Skeletal muscle tissue (tissue), 4 donors: ENCODE measurements around the gene FIGLA. TPM values are rescaled to one million over a fixed set of nuclear protein-coding genes. Genes with fewer than 3 reads are reported as not detected.

Experiments used
- H3K27ac ChIP-seq: one replicate; pipeline ENCODE4 v1.7.0; 2013; ENCODE audit warnings: mild to moderate bottlenecking, low read depth, low read length, inconsistent platforms
- H3K27me3 ChIP-seq, 3 donors: one replicate each; pipeline ENCODE4 v1.7.0; 2013; ENCODE audit warnings: low read length in 3 of 3; ENCODE audit not compliant: control insufficient read depth in 3 of 3, insufficient read depth in 3 of 3
- H3K36me3 ChIP-seq, 3 donors: one replicate each; pipeline ENCODE4 v1.7.0; 2013; ENCODE audit warnings: low read length in 3 of 3; ENCODE audit not compliant: control insufficient read depth in 3 of 3, insufficient read depth in 3 of 3
- H3K4me1 ChIP-seq, 3 donors: one replicate each; pipeline ENCODE4 v1.7.0; 2013; ENCODE audit warnings: low read length in 3 of 3, mild to moderate bottlenecking in 3 of 3; ENCODE audit not compliant: control insufficient read depth in 3 of 3, insufficient read depth in 3 of 3
- H3K4me3 ChIP-seq, 3 donors: one replicate each; pipeline ENCODE4 v1.7.0; 2013; ENCODE audit warnings: low read length in 3 of 3
- H3K9ac ChIP-seq, 3 donors: one replicate each; pipeline ENCODE4 v1.7.0; 2013; ENCODE audit warnings: low read length in 3 of 3, mild to moderate bottlenecking in 3 of 3, moderate library complexity in 2 of 3, low read depth in 1 of 3
- H3K9me3 ChIP-seq, 3 donors: one replicate each; pipeline ENCODE4 v1.7.0; 2013; ENCODE audit warnings: low read length in 3 of 3; ENCODE audit not compliant: control insufficient read depth in 3 of 3
- total RNA-seq: library from RNA; depleted of rRNA; stranded (reverse); fragments of >200 nt; gene quantifications from one replicate; pipeline ENCODE4 v1.2.3, GENCODE V29; 2014
- donor health status: Osteomylitis.

Gene FIGLA
- total RNA-seq, 1 donor from 2014 or later = not detected

- Histone ChIP-seq H3K36me3 (no peaks in the 10 kb centered on the region), H3K27me3 (peaks cover 0 to 14% (median 3%) of the 10 kb centered on the region in 3 donors), H3K27ac (no peak overlapping the region), H3K4me3 (no peak overlapping the region), H3K9me3 (no peaks in the 10 kb centered on the region), H3K9ac (no peak overlapping the region), H3K4me1 (no peaks in the 10 kb centered on the region)
Measured at GRCh38 chr2:70778676-70779075, 11.8 kb downstream of the FIGLA start.

- no peak overlapping the region for H3K4me3 ChIP-seq
- peaks cover 3 to 17% (median 9%) of the 10 kb centered on the region in 3 donors for H3K27me3 ChIP-seq
- no peaks in the 10 kb centered on the region for H3K4me1 ChIP-seq
- no peaks in the 10 kb centered on the region for H3K36me3 ChIP-seq
- H3K9ac ChIP-seq = no peak overlapping the region
- no peaks in the 10 kb centered on the region for H3K9me3 ChIP-seq
- no peak overlapping the region for H3K27ac ChIP-seq
Measured at GRCh38 chr2:70777450-70777849, 13.0 kb downstream of the FIGLA start.

GRCh38 chr2:70776266-70776665 is 14.2 kb downstream of the FIGLA start:
- H3K36me3 ChIP-seq = no peaks in the 10 kb centered on the region
- H3K9ac ChIP-seq = no peak overlapping the region
- no peak overlapping the region for H3K4me3 ChIP-seq
- H3K4me1 ChIP-seq = no peaks in the 10 kb centered on the region
- peaks cover 3 to 17% (median 10%) of the 10 kb centered on the region in 3 donors for H3K27me3 ChIP-seq
- H3K9me3 ChIP-seq = no peaks in the 10 kb centered on the region
- H3K27ac ChIP-seq = no peak overlapping the region

GRCh38 chr2:70775141-70775540 is 15.3 kb downstream of the FIGLA start:
- no peak overlapping the region for H3K27ac ChIP-seq
- H3K4me1 ChIP-seq = no peaks in the 10 kb centered on the region
- no peak overlapping the region for H3K9ac ChIP-seq
- no peak overlapping the region for H3K4me3 ChIP-seq
- H3K36me3 ChIP-seq = no peaks in the 10 kb centered on the region
- H3K9me3 ChIP-seq = no peaks in the 10 kb centered on the region
- H3K27me3 ChIP-seq = peaks cover 3 to 12% (median 10%) of the 10 kb centered on the region in 3 donors

GRCh38 chr2:70772486-70773155 is 17.8 kb downstream of the FIGLA start:
- peaks cover 11 to 24% (median 19%) of the 10 kb centered on the region in 3 donors for H3K27me3 ChIP-seq
- no peaks in the 10 kb centered on the region for H3K9me3 ChIP-seq
- H3K27ac ChIP-seq = no peak overlapping the region
- no peaks in the 10 kb centered on the region for H3K36me3 ChIP-seq
- H3K9ac ChIP-seq = no peak overlapping the region
- H3K4me3 ChIP-seq = no peak overlapping the region
- H3K4me1 ChIP-seq = peaks cover 0 to 3% (median 3%) of the 10 kb centered on the region in 3 donors

GRCh38 chr2:70771446-70771845 is 19.0 kb downstream of the FIGLA start:
- H3K27me3 ChIP-seq = peaks cover 21 to 29% (median 29%) of the 10 kb centered on the region in 3 donors
- no peaks in the 10 kb centered on the region for H3K36me3 ChIP-seq
- peaks cover 5 to 8% (median 7%) of the 10 kb centered on the region in 3 donors for H3K4me1 ChIP-seq
- H3K27ac ChIP-seq = no peak overlapping the region
- no peaks in the 10 kb centered on the region for H3K9me3 ChIP-seq
- H3K4me3 ChIP-seq = no peak overlapping the region
- no peak overlapping the region for H3K9ac ChIP-seq

GRCh38 chr2:70769450-70769849 is 21.0 kb downstream of the FIGLA start:
- H3K36me3 ChIP-seq = no peaks in the 10 kb centered on the region
- peaks cover 5 to 8% (median 7%) of the 10 kb centered on the region in 3 donors for H3K4me1 ChIP-seq
- no peak overlapping the region for H3K27ac ChIP-seq
- no peak overlapping the region for H3K4me3 ChIP-seq
- no peaks in the 10 kb centered on the region for H3K9me3 ChIP-seq
- no peak overlapping the region for H3K9ac ChIP-seq
- peaks cover 34 to 40% (median 37%) of the 10 kb centered on the region in 3 donors for H3K27me3 ChIP-seq

- Histone ChIP-seq H3K36me3 (no peaks in the 10 kb centered on the region), H3K9me3 (no peaks in the 10 kb centered on the region), H3K4me3 (no peak overlapping the region), H3K27ac (no peak overlapping the region), H3K4me1 (peaks cover 5 to 8% (median 7%) of the 10 kb centered on the region in 3 donors), H3K27me3 (peaks cover 37 to 43% (median 39%) of the 10 kb centered on the region in 3 donors), H3K9ac (no peak overlapping the region)
Measured at GRCh38 chr2:70768590-70769085, 21.8 kb downstream of the FIGLA start.

GRCh38 chr2:70767699-70768589 is 22.5 kb downstream of the FIGLA start, which contains the start of gene ADD2:
TSS of gene ADD2 (minus strand) at chr2:70768200. CDS start at chr2:70706408, 61,792 bp downstream.
- Histone ChIP-seq H3K27me3 (peaks cover 34 to 43% (median 36%) of the 10 kb centered on the region in 3 donors), H3K4me3 (peak within 1 kb of the TSS; percentile 52 to 59 (median 54)), H3K4me1 (peaks cover 5 to 8% (median 7%) of the 10 kb centered on the region in 3 donors), H3K36me3 (no peaks in the 10 kb centered on the region), H3K9me3 (no peaks in the 10 kb centered on the region), H3K9ac (peak within 1 kb of the TSS in 2 of 3 donors; percentile 20 to 66), H3K27ac (no peak within 1 kb of the TSS)
